GM12892 (cell line): ENCODE measurements around the gene SPATA16. TPM values are rescaled to one million over a fixed set of nuclear protein-coding genes. Genes with fewer than 3 reads are reported as not detected.
"Not testable (repeated sequence)": the region's sequence is repeated elsewhere in the genome, so short reads cannot be mapped to it uniquely, and the experiment has no call there.

ENCODE experiments used
- DNase-seq: peaks from one replicate; pipeline ENCODE4 v3.0.0; 2011; ENCODE audit not compliant: insufficient read length
- FAIRE-seq: peaks from 2 replicates; lab custom pipeline; 2011; peaks lifted over from hg19 to GRCh38; lab: Jason Lieb, UNC
- POLR2A ChIP-seq: IDR thresholded peaks from 2 replicates; pipeline ENCODE4 v1.6.1; 2011; ENCODE audit warnings: low read depth, low read length, control low read depth
- POLR2AphosphoS5 ChIP-seq: IDR thresholded peaks from 2 replicates; pipeline ENCODE4 v1.6.1; 2011; ENCODE audit warnings: low read depth, low read length, control low read depth
- TAF1 ChIP-seq: IDR thresholded peaks from 2 replicates; pipeline ENCODE4 v1.6.1; 2011; ENCODE audit warnings: low read depth, mild to moderate bottlenecking, control low read depth, low read length, borderline replicate concordance
- polyA plus RNA-seq: library from polyadenylated mRNA; unstranded; fragments of >200 nt; gene quantifications from one replicate; pipeline ENCODE4 v1.2.1, GENCODE V29; 2012; ENCODE audit warnings: missing spikeins, inconsistent platforms; ENCODE audit not compliant: missing spikeins

The SPATA16 gene, protein sequence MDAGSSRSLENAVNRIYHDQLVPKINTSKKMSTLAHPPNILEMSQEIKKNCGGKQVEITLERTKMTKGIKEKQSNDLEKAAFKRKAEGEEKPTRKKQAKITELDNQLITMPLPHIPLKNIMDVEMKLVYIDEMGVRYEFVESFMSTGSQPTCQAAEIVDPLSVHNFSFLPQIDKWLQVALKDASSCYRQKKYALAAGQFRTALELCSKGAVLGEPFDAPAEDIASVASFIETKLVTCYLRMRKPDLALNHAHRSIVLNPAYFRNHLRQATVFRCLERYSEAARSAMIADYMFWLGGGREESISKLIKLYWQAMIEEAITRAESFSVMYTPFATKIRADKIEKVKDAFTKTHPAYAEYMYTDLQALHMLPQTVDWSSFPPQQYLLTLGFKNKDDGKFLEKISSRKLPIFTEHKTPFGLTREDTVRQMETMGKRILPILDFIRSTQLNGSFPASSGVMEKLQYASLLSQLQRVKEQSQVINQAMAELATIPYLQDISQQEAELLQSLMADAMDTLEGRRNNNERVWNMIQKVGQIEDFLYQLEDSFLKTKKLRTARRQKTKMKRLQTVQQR
- not detected for polyA plus RNA-seq

DNA sequence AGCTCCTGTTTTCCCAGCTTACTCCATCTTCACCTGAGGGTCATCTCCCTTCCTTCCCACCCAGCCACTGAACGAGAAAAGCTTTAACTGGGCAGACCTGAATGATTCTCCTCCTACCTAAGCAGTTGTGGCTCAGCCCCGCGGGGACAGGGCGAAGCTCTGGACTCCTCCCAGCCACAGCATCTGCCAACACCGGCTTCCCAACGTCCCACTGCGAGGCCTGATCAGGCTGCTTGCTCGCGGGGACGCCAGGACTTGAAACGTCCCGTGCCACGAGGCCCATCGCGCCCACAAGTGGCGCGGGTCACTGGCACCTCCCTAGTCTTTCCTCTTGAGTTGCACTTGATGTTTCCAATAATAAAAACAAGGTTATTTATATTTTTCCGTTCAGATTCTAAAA, at the start of gene SPATA16:
Gene SPATA16 (minus strand): TSS at position 250 of the 400 bp plus-strand sequence. CDS start 23,504 bp downstream, outside the sequence.
- no peak for DNase-seq
- TF ChIP-seq TAF1 (no peak), POLR2AphosphoS5 (no peak), POLR2A (no peak)
- no peak for FAIRE-seq

DNA sequence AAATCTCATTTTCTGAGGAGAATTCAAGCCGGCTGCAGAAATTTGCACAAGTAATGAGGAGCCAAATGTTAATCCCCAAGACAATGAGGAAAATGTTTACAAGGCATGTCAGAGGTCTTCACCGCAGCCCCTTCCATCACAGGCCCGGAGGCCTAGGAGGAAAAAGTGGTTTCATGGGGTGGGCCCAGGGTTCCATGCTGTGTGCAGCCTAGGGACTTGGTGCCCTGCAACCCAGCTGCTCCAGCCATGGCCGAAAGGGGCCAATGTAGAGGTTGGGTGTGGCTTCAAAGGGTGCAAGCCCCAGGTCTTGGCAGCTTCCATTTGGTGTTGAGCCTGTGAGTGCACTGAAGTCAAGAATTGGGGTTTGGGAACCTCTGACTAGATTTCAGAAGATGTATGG, 42.0 kb upstream of the SPATA16 start:
- FAIRE-seq, DNase-seq: not testable (repeated sequence)

DNA sequence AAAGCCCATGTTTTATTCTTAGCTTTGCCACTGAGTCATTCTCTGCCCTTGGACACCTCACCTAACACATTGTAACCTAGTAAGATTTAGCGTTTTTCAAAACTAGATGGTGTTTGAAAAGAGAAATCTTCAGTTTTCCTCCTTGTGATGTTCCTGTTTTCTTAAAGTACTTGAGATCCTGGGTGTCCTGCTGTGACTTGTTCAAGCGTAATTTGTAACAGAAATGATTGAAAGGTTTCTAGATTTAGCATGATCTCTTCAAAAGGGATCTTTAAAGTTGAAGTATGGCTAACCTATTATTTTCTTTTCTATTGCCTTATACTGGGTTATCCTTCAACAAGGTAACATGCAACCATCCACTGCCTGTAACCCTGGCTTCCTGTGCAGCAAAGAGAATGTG, 32.6 kb upstream of the SPATA16 start:
- FAIRE-seq, result no peak

DNA sequence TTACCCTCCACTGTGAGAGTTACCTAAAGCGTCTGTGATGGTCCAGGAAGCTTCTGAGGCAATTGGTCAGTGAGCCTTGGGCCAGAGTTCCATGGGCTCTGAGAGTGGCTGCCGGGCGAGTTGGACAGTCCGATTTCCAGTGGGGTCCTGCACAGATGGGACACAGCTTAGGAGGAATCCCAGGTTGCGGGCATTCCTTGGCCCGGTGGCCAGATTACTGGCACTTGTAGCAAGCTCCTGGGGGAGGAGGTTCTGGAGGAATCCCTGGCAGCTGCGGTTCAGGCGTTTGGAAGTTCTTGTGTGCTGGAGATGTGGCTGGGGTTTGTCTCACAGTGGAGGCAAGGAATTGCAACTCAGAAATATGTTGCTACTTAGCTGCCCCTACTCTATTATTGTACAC, 18.1 kb upstream of the SPATA16 start:
- not testable (repeated sequence) for FAIRE-seq, DNase-seq

More for the DNA sequence above, 32.6 kb upstream of the SPATA16 start:
- TF ChIP-seq POLR2A (no peak), POLR2AphosphoS5 (no peak), TAF1 (no peak)
- no peak for DNase-seq

DNA sequence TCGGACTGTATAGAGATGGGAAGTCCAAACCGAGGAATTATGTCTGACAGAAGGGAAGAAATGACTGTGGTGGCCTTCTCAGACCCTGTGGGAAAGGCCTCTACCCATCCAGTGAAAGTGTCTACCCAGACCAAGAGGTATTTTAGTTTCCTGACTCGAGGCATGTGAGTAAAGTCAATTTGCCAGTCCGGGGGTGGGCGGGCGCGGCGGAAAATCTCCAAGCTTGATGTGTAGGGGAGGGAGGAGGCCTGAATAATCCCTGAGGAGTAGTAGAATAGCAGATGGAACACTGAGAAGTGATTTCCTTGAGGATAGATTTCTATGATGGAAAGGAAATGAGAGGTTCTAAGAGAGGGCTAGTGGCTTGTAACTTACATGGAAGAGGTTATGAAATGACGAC, 15.5 kb upstream of the SPATA16 start:
- not testable (repeated sequence) for FAIRE-seq, DNase-seq

DNA sequence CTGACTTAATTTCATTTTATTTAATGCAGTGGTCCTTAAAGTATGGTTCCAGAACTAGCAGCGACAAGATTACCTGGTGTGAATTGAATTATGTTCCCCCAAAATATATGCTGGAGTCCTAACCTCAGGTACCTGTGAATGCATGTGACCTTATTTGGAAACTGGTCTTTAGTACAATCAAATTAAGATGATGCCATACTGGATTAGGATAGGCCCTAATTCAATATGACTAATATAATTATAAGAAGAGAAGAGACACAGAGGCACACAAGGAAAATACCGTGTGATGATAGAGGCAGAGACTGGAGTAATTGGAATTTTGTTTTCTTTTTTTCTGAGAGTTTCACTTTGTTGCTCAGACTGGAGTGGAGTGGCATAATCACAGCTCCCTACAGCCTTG, 12.6 kb upstream of the SPATA16 start:
- FAIRE-seq, result no peak
- no peak for TF ChIP-seq TAF1
- TF ChIP-seq POLR2A, result no peak
- TF ChIP-seq POLR2AphosphoS5, result no peak
- no peak for DNase-seq

DNA sequence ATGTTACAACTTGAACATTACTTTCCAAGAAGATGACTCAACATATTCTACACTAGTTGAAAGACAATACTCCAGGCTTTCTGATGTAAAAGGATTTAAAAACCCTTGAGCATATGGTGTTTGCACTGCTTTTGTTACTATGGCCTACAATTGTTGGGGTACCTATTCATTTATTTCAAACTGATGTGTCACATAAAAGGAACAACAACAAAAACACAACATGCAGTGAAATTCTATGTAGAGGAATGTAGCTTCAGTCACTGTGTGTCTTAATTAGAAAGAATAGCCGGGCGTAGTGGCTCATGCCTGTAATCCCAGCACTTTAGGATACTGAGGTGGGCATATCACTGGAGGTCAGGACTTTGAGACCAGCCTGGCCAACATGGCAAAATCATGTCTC, 1.6 kb downstream of the SPATA16 start:
- FAIRE-seq, result no peak
- TF ChIP-seq TAF1, result no peak
- no peak for TF ChIP-seq POLR2A
- no peak for TF ChIP-seq POLR2AphosphoS5
- no peak for DNase-seq

DNA sequence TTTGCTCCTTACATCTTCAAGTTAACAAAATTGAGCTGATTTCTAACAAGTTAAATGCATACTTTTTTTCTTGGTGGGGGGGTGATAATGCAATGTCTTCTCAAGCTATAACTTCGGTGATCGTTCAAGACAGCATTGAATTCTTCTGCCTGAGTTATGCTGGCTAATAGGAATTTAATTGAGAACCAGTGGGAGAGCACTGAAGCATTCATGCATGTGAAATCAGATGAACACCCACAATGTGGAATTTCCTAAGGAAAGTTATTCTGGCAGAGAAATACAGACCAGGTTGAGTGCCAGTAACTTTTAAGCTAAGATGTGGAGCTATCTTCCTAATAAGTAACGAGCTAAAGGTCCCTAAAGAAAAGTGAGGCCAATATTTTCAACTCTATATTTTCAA, 3.0 kb downstream of the SPATA16 start:
- TF ChIP-seq POLR2AphosphoS5 (no peak), POLR2A (no peak), TAF1 (no peak)
- FAIRE-seq, result no peak
- no peak for DNase-seq

DNA sequence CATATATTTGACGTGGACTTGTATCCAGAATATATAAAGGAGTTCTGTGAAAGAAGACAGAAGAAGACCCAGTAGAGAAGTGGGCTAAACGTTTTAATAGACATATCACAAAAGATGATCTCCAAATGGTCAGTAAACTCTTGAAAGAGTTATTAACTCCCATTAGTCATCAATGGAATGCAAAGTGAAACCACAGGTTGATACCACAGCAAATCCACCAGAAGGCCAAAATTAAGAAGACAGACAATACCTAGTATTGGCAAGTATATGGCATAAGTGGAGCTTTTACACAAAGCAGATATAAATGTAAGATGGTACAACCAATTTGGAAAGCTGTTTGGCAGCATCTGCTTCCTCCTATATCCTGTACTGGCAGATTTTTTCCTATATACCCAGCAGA, 6.0 kb downstream of the SPATA16 start:
- TF ChIP-seq TAF1 (no peak), POLR2A (no peak), POLR2AphosphoS5 (no peak)
- no peak for DNase-seq
- FAIRE-seq, result no peak

DNA sequence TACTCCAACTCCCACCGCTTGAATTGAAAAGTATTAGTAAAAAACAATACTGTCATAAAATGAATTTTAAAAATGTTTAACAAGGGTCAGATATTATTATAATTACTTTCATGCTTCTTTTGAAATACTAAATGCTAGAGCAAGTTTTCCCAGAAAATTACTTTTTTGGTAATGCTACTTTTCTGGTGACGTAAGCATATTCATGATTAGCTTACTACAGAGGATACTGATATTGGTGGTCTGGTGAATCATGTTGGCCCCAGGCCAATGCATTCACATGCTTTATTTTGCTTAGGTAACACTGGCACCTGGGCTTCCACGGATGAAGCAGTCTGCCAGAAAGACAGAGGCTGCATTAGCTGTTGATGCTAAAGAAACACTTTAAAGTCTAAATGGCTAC, 12.4 kb downstream of the SPATA16 start:
- no peak for FAIRE-seq

DNA sequence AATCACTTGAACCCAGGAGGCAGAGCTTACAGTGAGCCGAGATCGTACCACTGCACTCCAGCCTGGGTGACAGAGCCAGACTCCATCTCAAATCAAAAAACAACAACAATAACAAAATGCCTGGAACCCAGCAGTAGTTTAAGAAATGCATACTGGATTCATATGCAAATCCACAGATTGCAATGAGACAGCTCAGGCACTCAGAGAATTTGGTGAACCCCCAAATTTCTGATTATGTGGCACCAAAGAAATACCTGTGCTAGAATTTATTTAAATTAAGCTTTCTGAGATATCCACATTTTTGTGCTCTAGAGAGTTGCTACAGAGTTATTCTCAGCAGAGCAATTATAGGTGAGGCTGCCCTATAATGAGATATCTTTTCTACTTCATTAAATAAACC, 29.7 kb downstream of the SPATA16 start:
- TF ChIP-seq TAF1, result no peak
- TF ChIP-seq POLR2AphosphoS5, result no peak
- no peak for TF ChIP-seq POLR2A
- FAIRE-seq, result no peak

More for the DNA sequence above, 12.4 kb downstream of the SPATA16 start:
- TF ChIP-seq TAF1, result no peak
- no peak for TF ChIP-seq POLR2AphosphoS5
- TF ChIP-seq POLR2A, result no peak
- DNase-seq, result no peak

DNA sequence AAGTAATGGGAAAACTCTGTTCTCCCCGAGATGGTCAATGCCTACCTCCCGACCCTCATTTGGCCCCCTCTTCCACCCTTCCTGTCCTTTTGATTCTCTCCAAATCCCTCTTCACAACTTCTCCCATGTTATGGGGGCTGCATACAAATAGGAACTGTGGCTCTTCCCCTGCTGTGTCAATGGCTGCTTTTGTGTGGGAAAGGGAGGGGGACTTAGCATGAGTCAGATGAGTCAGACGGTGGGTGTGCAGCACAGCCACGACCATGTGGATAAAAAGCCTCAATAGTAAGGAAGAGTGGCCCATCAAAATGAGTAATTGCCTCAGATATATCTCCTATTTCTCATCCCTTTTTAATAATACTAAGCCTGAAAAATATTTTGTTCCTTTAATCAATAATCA, 31.9 kb downstream of the SPATA16 start:
- no peak for FAIRE-seq
- no peak for DNase-seq
- TF ChIP-seq POLR2AphosphoS5 (no peak), TAF1 (no peak), POLR2A (no peak)

More for the DNA sequence above, 29.7 kb downstream of the SPATA16 start:
- no peak for DNase-seq

DNA sequence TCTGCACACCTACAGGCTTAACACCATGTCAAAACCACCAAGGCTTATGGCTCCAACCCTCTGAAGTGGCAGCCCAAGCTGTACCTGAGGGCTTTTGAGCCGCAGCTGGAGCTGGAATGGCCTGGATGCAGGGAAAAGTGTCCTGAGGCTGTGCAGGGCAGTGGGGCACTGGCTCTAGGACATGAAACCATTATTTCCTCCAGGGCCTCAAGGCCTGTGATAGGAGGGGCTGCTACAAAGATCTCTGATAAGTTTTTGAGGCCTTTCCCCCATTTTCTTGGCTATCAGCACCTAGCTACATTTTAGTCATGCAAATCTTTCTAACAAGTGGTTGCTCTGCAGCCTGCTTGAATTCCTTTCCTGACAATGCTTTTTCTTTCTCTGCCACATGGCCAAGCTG, 37.6 kb downstream of the SPATA16 start:
- TF ChIP-seq TAF1 (no peak), POLR2AphosphoS5 (no peak), POLR2A (no peak)
- FAIRE-seq (no peak), DNase-seq (no peak)
